GM23338 (cell line): ENCODE results near the gene DDX24. TPM values are rescaled to one million over a fixed set of nuclear protein-coding genes. Genes with fewer than 3 reads are reported as not detected.
A peak's percentile ranks its signal among the peaks of the same experiment; 100 is the strongest.

Experiments
- ATAC-seq: fragments of 200-7000 bp; cut with Tn5 transposase; 3 replicates; pipeline ENCODE4 v1.9.1; 2020
- DNase-seq: peaks from one replicate; pipeline ENCODE4 v3.0.0-alpha.2; 2015; ENCODE audit warnings: low spot score
- H2AFZ ChIP-seq: fragments of 200-600 bp; sonication (generic); 2 replicates; pipeline ENCODE4 v1.8.0; 2016; ENCODE audit warnings: antibody characterized with exemption, mild to moderate bottlenecking, moderate library complexity
- H3F3A ChIP-seq: fragments of 200-600 bp; sonication (generic); replicated peaks from 2 replicates; pipeline ENCODE4 v1.8.0; 2017; ENCODE audit warnings: antibody characterized with exemption, mixed run types, low read depth
- H3K27ac ChIP-seq: fragments of 200-600 bp; sonication (generic); 2 replicates; pipeline ENCODE4 v1.6.1; 2016; ENCODE audit warnings: low read depth
- H3K27me3 ChIP-seq: fragments of 200-600 bp; sonication (generic); 2 replicates; pipeline ENCODE4 v1.8.0; 2016; ENCODE audit warnings: mild to moderate bottlenecking, mixed run types, moderate library complexity; ENCODE audit not compliant: insufficient read depth
- H3K36me3 ChIP-seq: fragments of 200-600 bp; sonication (generic); 2 replicates; pipeline ENCODE4 v1.8.0; 2016; ENCODE audit warnings: mild to moderate bottlenecking; ENCODE audit not compliant: insufficient read depth
- H3K4me1 ChIP-seq: fragments of 200-600 bp; sonication (generic); 2 replicates; pipeline ENCODE4 v1.8.0; 2016; ENCODE audit warnings: mild to moderate bottlenecking, moderate library complexity; ENCODE audit not compliant: insufficient read depth
- H3K4me2 ChIP-seq: fragments of 200-600 bp; sonication (generic); 2 replicates; pipeline ENCODE4 v1.7.1; 2017; ENCODE audit warnings: mixed run types
- H3K4me3 ChIP-seq: fragments of 200-600 bp; sonication (generic); 2 replicates; pipeline ENCODE4 v1.6.1; 2016; ENCODE audit warnings: mixed run types
- H3K79me2 ChIP-seq: fragments of 200-600 bp; sonication (generic); replicated peaks from 2 replicates; pipeline ENCODE4 v1.8.0; 2017; ENCODE audit warnings: mild to moderate bottlenecking; ENCODE audit not compliant: insufficient read depth
- H3K9me2 ChIP-seq: fragments of 200-600 bp; sonication (generic); 2 replicates; pipeline ENCODE4 v1.8.0; 2017; ENCODE audit not compliant: insufficient read depth
- H4K20me1 ChIP-seq: fragments of 200-600 bp; sonication (generic); replicated peaks from 2 replicates; pipeline ENCODE4 v1.8.0; 2017; ENCODE audit warnings: mild to moderate bottlenecking; ENCODE audit not compliant: insufficient read depth
- H3K27ac Mint-ChIP-seq: 2 replicates; pipeline ENCODE4 v1.8.0; 2020; ENCODE audit warnings: inconsistent platforms, mild to moderate bottlenecking, moderate library complexity, mixed read lengths
- H3K27me3 Mint-ChIP-seq: 3 replicates; pipeline ENCODE4 v1.8.0; 2022; ENCODE audit warnings: low read depth, mild to moderate bottlenecking, moderate library complexity, mixed read lengths, inconsistent platforms; ENCODE audit not compliant: insufficient read depth, poor library complexity
- H3K36me3 Mint-ChIP-seq: 3 replicates; pipeline ENCODE4 v1.8.0; 2021; ENCODE audit warnings: low read depth, mild to moderate bottlenecking, inconsistent platforms, moderate library complexity, mixed read lengths
- H3K4me1 Mint-ChIP-seq: 3 replicates; pipeline ENCODE4 v1.8.0; 2020; ENCODE audit warnings: mild to moderate bottlenecking, inconsistent platforms, mixed read lengths
- H3K4me3 Mint-ChIP-seq: 3 replicates; pipeline ENCODE4 v1.8.0; 2021; ENCODE audit warnings: moderate library complexity, mild to moderate bottlenecking, inconsistent platforms, mixed read lengths
- H3K9me3 Mint-ChIP-seq: 3 replicates; pipeline ENCODE4 v1.8.0; 2020; ENCODE audit warnings: moderate library complexity, mild to moderate bottlenecking, inconsistent platforms, mixed read lengths
- CREB1 ChIP-seq: fragments of 250-450 bp; sonication (Bioruptor Pico); IDR thresholded peaks from 2 replicates; pipeline ENCODE4 v1.5.0; 2020; ENCODE audit warnings: low read depth, mild to moderate bottlenecking, moderate library complexity
- CTCF ChIP-seq, 2 experiments: fragments of 200-600 bp in 1 of 2; sonication (generic) in 1 of 2; conservative IDR thresholded peaks; 2 replicates each; pipeline versions ENCODE4 v1.5.1 to v1.6.1; 2016 to 2017; ENCODE audit warnings: antibody characterized with exemption in 2 of 2, low read depth in 2 of 2, mild to moderate bottlenecking in 2 of 2, moderate library complexity in 1 of 2
- ETS1 ChIP-seq: IDR thresholded peaks from 2 replicates; pipeline ENCODE4 v1.6.1; 2016; ENCODE audit warnings: antibody characterized with exemption
- EZH2 ChIP-seq: fragments of 200-600 bp; sonication (generic); IDR thresholded peaks from one replicate; pipeline ENCODE4 v1.8.0; 2017; ENCODE audit warnings: antibody characterized with exemption, mild to moderate bottlenecking, low read depth; ENCODE audit not compliant: unreplicated experiment
- EZH2phosphoT487 ChIP-seq: fragments of 200-600 bp; sonication (generic); IDR thresholded peaks from one replicate; pipeline ENCODE4 v1.8.1; 2018; ENCODE audit warnings: antibody characterized with exemption; ENCODE audit not compliant: unreplicated experiment
- JUNB ChIP-seq: IDR thresholded peaks from one replicate; pipeline ENCODE4 v1.6.1; 2016; ENCODE audit warnings: antibody characterized with exemption; ENCODE audit not compliant: unreplicated experiment
- NANOG ChIP-seq: IDR thresholded peaks from 2 replicates; pipeline ENCODE4 v1.6.1; 2016; ENCODE audit warnings: antibody characterized with exemption, borderline replicate concordance
- POLR2AphosphoS5 ChIP-seq: IDR thresholded peaks from 2 replicates; pipeline ENCODE4 v1.6.1; 2016; ENCODE audit warnings: antibody characterized with exemption, low read depth
- REST ChIP-seq: IDR thresholded peaks from one replicate; pipeline ENCODE4 v1.6.1; 2018; ENCODE audit warnings: antibody characterized with exemption; ENCODE audit not compliant: unreplicated experiment
- ZNF114 ChIP-seq: fragments of 250-450 bp; sonication (Bioruptor Pico); IDR thresholded peaks from 2 replicates; pipeline ENCODE4 v1.5.0; 2020; ENCODE audit warnings: mild to moderate bottlenecking, moderate library complexity
- ZNF331 ChIP-seq: fragments of 250-450 bp; sonication (Bioruptor Pico); IDR thresholded peaks from 2 replicates; pipeline ENCODE4 v1.5.0; 2020; ENCODE audit warnings: low read depth, mild to moderate bottlenecking, moderate library complexity
- polyA plus RNA-seq: library from polyadenylated mRNA; unstranded; fragments of >200 nt; fragmentation: Nextera tagmentation; extraction: Ambion mirVana; gene quantifications from 2 replicates; pipeline ENCODE4 v1.2.1, GENCODE V29; 2016
- total RNA-seq: library from RNA; depleted of rRNA; stranded (reverse); fragments of >200 nt; shearing (Covaris generic); gene quantifications from 2 replicates; pipeline ENCODE4 v1.2.3, GENCODE V29; 2014
- TF ChIP-seq, protein P1 (sequence below): fragments of 250-450 bp; sonication (Bioruptor Pico); IDR thresholded peaks from 2 replicates; pipeline ENCODE4 v1.5.0; 2020; ENCODE audit warnings: mild to moderate bottlenecking, moderate library complexity

Gene DDX24
- total and polyA plus RNA-seq, 2 experiments from 2014 or later = 150 to 265 TPM

DNA sequence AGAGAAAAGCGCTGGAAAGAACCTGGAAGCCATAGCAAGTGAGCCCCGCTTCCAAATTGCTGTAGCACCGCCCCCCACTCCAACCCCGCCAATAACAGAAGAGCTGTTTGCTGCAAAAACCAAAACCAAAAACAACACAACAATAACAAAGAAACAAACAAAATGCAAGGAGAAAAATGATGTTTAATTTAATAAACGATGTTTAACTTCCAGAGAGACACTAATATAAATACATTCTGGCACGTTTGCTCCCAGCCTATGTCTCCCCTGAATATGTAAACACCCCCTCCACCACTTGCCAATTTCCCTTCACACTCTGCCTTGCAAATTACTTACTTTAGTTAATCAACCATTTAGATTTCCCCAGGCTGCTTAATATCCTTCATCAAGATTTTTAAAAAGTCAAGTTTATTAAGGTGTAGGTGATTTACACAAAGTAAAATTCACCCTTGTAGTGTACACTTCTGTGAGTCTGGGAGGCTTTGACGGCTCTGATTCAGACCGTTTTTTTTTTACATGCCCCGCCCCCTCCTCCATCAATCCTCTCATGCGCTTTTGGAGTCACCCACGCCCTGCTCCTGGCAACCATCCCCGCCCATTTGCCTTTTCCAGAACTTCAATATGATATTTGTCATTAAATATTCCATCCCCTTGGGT lies 48.9 kb upstream of the DDX24 start (continued):
- TF ChIP-seq EZH2phosphoT487 = no peak
- no peak for TF ChIP-seq CTCF (conservative IDR thresholded peaks at IDR 0.05; ENCODE audit: low read depth in 2 of 2)
- no peak for TF ChIP-seq ZNF114 (CRISPR knock-in tag)
- no peak for TF ChIP-seq EZH2
- no peak for TF ChIP-seq JUNB

DNA sequence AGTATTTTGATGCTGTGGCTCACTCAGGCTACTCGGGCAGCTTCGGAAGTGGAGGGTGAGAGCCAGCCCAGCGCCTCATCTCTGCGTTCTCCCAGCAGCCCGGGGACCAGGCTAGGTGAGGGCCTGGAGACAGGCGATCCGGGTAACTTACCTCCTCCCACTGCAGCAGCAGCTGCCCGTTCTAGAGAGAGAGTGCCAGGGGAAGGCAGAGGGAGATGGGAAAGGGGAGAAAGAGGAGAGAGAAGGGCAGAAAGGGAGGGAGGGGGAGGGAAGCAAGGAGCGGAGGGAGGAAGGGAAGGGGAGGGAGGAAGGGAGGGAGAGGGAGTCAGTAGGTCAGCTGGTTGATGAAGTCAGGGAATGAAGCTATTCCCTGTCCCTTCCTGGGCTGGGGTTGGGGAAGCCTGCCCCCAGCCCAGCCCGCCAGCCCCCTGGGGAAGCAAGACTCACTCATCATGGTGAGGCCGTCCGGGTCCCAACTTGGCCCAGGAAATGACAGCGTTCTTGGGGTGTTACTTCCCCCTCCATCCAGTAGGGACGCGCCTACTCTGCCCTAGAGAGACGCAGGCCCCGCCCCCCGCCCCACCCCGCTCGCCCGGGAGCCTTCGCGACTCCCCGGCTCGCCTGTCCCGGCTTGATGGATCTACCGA lies 48.2 kb upstream of the DDX24 start, which contains the start of gene IFI27L2:
TSS of gene IFI27L2 (minus strand) at position 494 of the 647 bp plus-strand sequence. CDS start at position 454, 40 bp downstream.
- no peaks in the 10 kb centered on the region for H3K27me3 ChIP-seq
- no peaks in the 10 kb centered on the region for H3K36me3 Mint-ChIP-seq
- ATAC-seq = peak; percentile 87
- peak within 1 kb of the TSS; percentile 82 for H3K4me3 Mint-ChIP-seq
- no peaks in the 10 kb centered on the region for H3K79me2 ChIP-seq
- peaks cover 8% of the 10 kb centered on the region for H3K4me1 Mint-ChIP-seq
- H3K36me3 ChIP-seq = no peaks in the 10 kb centered on the region
- H3K27ac Mint-ChIP-seq = peak within 1 kb of the TSS; percentile 85
- peak within 1 kb of the TSS; percentile 10; the same call in 1 of the 2 replicates for H3K27ac ChIP-seq
- H3K27me3 Mint-ChIP-seq = peaks cover 5% of the 10 kb centered on the region
- peak within 1 kb of the TSS; percentile 57 for H3K4me3 ChIP-seq
- H3K9me3 Mint-ChIP-seq = no peaks in the 10 kb centered on the region
- peak within 1 kb of the TSS; percentile 96 for H2AFZ ChIP-seq
- H4K20me1 ChIP-seq = no peaks in the 10 kb centered on the region
- H3F3A ChIP-seq = no peaks in the 10 kb centered on the region
- H3K4me2 ChIP-seq = peak within 1 kb of the TSS; percentile 81
- peak; percentile 92 for DNase-seq
- H3K9me2 ChIP-seq = no peaks in the 10 kb centered on the region
- H3K4me1 ChIP-seq = peaks cover 11% of the 10 kb centered on the region; the same call in 1 of the 2 replicates
- TF ChIP-seq JUNB = no peak
- TF ChIP-seq, protein P1, sequence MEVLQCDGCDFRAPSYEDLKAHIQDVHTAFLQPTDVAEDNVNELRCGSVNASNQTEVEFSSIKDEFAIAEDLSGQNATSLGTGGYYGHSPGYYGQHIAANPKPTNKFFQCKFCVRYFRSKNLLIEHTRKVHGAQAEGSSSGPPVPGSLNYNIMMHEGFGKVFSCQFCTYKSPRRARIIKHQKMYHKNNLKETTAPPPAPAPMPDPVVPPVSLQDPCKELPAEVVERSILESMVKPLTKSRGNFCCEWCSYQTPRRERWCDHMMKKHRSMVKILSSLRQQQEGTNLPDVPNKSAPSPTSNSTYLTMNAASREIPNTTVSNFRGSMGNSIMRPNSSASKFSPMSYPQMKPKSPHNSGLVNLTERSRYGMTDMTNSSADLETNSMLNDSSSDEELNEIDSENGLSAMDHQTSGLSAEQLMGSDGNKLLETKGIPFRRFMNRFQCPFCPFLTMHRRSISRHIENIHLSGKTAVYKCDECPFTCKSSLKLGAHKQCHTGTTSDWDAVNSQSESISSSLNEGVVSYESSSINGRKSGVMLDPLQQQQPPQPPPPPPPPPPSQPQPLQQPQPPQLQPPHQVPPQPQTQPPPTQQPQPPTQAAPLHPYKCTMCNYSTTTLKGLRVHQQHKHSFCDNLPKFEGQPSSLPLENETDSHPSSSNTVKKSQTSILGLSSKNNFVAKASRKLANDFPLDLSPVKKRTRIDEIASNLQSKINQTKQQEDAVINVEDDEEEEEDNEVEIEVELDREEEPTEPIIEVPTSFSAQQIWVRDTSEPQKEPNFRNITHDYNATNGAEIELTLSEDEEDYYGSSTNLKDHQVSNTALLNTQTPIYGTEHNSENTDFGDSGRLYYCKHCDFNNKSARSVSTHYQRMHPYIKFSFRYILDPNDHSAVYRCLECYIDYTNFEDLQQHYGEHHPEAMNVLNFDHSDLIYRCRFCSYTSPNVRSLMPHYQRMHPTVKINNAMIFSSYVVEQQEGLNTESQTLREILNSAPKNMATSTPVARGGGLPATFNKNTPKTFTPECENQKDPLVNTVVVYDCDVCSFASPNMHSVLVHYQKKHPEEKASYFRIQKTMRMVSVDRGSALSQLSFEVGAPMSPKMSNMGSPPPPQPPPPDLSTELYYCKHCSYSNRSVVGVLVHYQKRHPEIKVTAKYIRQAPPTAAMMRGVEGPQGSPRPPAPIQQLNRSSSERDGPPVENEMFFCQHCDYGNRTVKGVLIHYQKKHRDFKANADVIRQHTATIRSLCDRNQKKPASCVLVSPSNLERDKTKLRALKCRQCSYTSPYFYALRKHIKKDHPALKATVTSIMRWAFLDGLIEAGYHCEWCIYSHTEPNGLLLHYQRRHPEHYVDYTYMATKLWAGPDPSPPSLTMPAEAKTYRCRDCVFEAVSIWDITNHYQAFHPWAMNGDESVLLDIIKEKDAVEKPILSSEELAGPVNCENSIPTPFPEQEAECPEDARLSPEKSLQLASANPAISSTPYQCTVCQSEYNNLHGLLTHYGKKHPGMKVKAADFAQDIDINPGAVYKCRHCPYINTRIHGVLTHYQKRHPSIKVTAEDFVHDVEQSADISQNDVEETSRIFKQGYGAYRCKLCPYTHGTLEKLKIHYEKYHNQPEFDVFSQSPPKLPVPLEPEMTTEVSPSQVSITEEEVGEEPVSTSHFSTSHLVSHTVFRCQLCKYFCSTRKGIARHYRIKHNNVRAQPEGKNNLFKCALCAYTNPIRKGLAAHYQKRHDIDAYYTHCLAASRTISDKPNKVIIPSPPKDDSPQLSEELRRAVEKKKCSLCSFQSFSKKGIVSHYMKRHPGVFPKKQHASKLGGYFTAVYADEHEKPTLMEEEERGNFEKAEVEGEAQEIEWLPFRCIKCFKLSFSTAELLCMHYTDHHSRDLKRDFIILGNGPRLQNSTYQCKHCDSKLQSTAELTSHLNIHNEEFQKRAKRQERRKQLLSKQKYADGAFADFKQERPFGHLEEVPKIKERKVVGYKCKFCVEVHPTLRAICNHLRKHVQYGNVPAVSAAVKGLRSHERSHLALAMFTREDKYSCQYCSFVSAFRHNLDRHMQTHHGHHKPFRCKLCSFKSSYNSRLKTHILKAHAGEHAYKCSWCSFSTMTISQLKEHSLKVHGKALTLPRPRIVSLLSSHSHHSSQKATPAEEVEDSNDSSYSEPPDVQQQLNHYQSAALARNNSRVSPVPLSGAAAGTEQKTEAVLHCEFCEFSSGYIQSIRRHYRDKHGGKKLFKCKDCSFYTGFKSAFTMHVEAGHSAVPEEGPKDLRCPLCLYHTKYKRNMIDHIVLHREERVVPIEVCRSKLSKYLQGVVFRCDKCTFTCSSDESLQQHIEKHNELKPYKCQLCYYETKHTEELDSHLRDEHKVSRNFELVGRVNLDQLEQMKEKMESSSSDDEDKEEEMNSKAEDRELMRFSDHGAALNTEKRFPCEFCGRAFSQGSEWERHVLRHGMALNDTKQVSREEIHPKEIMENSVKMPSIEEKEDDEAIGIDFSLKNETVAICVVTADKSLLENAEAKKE (CRISPR knock-in tag) = no peak
- TF ChIP-seq CREB1 (CRISPR knock-in tag) = no peak
- no peak for TF ChIP-seq NANOG
- no peak for TF ChIP-seq REST
- peak; percentile 55 for TF ChIP-seq POLR2AphosphoS5
- TF ChIP-seq ZNF331 (CRISPR knock-in tag) = no peak
- TF ChIP-seq ETS1 = peak; percentile 24; the same call in 1 of the 2 replicates
